ENCODE measurements around the gene SPG7. TPM values are rescaled to one million over a fixed set of nuclear protein-coding genes. Genes with fewer than 3 reads are reported as not detected.
A peak's percentile ranks its signal among the peaks of the same experiment; 100 is the strongest.

The SPG7 gene
- total and polyA plus RNA-seq, 9 of the 15 experiments (the other 6 are each of a cell fraction or from before 2014, with no cell fraction given): 5.8 to 89.1 (median 49.4) TPM

- TF ChIP-seq ZNF449 (CRISPR knock-in tag; IDR thresholded peaks at IDR 0.05) (no peak), ZKSCAN8 (CRISPR knock-in tag; IDR thresholded peaks at IDR 0.05) (peak; percentile 99), MYC (IDR thresholded peaks at IDR 0.05; ENCODE audit: low read depth, low read length) (peak; percentile 78), MYC (CRISPR knock-in tag; IDR thresholded peaks at IDR 0.05; ENCODE audit: borderline replicate concordance, low read depth) (no peak), DDX20 (tag; IDR thresholded peaks at IDR 0.05; ENCODE audit: low read depth) (no peak), ESRRB (CRISPR knock-in tag; IDR thresholded peaks at IDR 0.05; ENCODE audit: borderline replicate concordance) (no peak), TARDBP (IDR thresholded peaks at IDR 0.05) (no peak), CBX2 (IDR thresholded peaks at IDR 0.05; ENCODE audit: insufficient read depth, low read length, poor library complexity, severe bottlenecking) (no peak), KAT8 (IDR thresholded peaks at IDR 0.05; ENCODE audit: low read depth) (no peak), RB1 (IDR thresholded peaks at IDR 0.05; ENCODE audit: low read depth) (peak; percentile 71), SPI1 (IDR thresholded peaks at IDR 0.05; ENCODE audit: borderline replicate concordance, low read depth, low read length) (no peak), ATF6 (CRISPR knock-in tag; IDR thresholded peaks at IDR 0.05) (no peak), DMBX1 (CRISPR knock-in tag; IDR thresholded peaks at IDR 0.05; ENCODE audit: borderline replicate concordance) (no peak), ZBTB7A (IDR thresholded peaks at IDR 0.05; ENCODE audit: borderline replicate concordance, control insufficient read depth, low read depth, low read length) (peak; percentile 14; the same call in 1 of the 2 replicates), NKRF (IDR thresholded peaks at IDR 0.05; ENCODE audit: borderline replicate concordance) (no peak), ZNF609 (CRISPR knock-in tag; IDR thresholded peaks at IDR 0.05; ENCODE audit: borderline replicate concordance) (no peak)
Measured at GRCh38 chr16:89575247-89576152, 67.3 kb downstream of the SPG7 start, which contains the start of gene CPNE7 (continued).
